A673 (cell line): ENCODE results near the gene CAMSAP2. TPM values are rescaled to one million over a fixed set of nuclear protein-coding genes. Genes with fewer than 3 reads are reported as not detected.

Source experiments
- BruUV-seq: library from RNA; stranded (reverse); fragments of 400-500 nt; replicated peaks from 2 replicates; lab custom pipeline; 2021; lab: Mats Ljungman, UMichigan
- CTCF ChIA-PET: fragments of 300-600 bp; sonication (Branson Sonifier 250); formaldehyde crosslinking; loops from one replicate; lab custom pipeline; 2022; ENCODE audit warnings: antibody characterized with exemption; lab: Charles Lee
- POLR2A ChIA-PET: fragments of 300-600 bp; sonication (Branson Sonifier 250); formaldehyde crosslinking; loops from one replicate; lab custom pipeline; 2022; ENCODE audit warnings: antibody characterized with exemption; ENCODE audit not compliant: low non-redundant PET; lab: Charles Lee
- DNase-seq: peaks from one replicate; pipeline ENCODE4 v3.0.0-alpha.2; 2015; ENCODE audit warnings: low spot score
- H3K27ac ChIP-seq: fragments of 200-600 bp; sonication (generic); 2 replicates; pipeline ENCODE4 v1.5.1; 2016; ENCODE audit warnings: mixed run types, low read depth, mild to moderate bottlenecking, mixed read lengths, antibody characterized with exemption, low read length; ENCODE audit not compliant: poor library complexity, severe bottlenecking
- H3K27me3 ChIP-seq: fragments of 200-600 bp; sonication (generic); replicated peaks from 2 replicates; pipeline ENCODE4 v1.6.1; 2017; ENCODE audit warnings: mixed run types, low read depth, mild to moderate bottlenecking, mixed read lengths, antibody characterized with exemption, low read length; ENCODE audit not compliant: insufficient read depth, poor library complexity
- H3K36me3 ChIP-seq: fragments of 200-600 bp; sonication (generic); 2 replicates; pipeline ENCODE4 v1.6.1; 2016; ENCODE audit warnings: mixed run types, mild to moderate bottlenecking, mixed read lengths, antibody characterized with exemption, low read length; ENCODE audit not compliant: insufficient read depth, poor library complexity, severe bottlenecking
- H3K4me1 ChIP-seq: fragments of 200-600 bp; sonication (generic); 2 replicates; pipeline ENCODE4 v1.6.1; 2017; ENCODE audit warnings: mixed run types, mild to moderate bottlenecking, mixed read lengths, antibody characterized with exemption, low read length; ENCODE audit not compliant: insufficient read depth, poor library complexity, severe bottlenecking
- H3K4me3 ChIP-seq: fragments of 200-600 bp; sonication (generic); 2 replicates; pipeline ENCODE4 v1.5.1; 2016; ENCODE audit warnings: low read depth, mixed run types, mild to moderate bottlenecking, mixed read lengths, low read length; ENCODE audit not compliant: poor library complexity, severe bottlenecking
- H3K9me3 ChIP-seq: fragments of 200-600 bp; sonication (generic); 2 replicates; pipeline ENCODE4 v1.6.1; 2016; ENCODE audit warnings: mixed run types, low read depth, mild to moderate bottlenecking, mixed read lengths, antibody characterized with exemption, low read length; ENCODE audit not compliant: poor library complexity, severe bottlenecking
- CTCF ChIP-seq: fragments of 300-800, 200-600 bp; sonication (generic); conservative IDR thresholded peaks from 2 replicates; pipeline ENCODE4 v1.5.1; 2017; ENCODE audit warnings: low read depth, mild to moderate bottlenecking, antibody characterized with exemption, low read length, moderate library complexity, mixed read lengths
- EZH2 ChIP-seq: fragments of 200-600 bp; sonication (generic); IDR thresholded peaks from 2 replicates; pipeline ENCODE4 v1.6.1; 2017; ENCODE audit warnings: borderline replicate concordance, low read depth, mild to moderate bottlenecking, mixed read lengths, antibody characterized with exemption, low read length; ENCODE audit not compliant: poor library complexity, severe bottlenecking
- intact Hi-C: fragments of 100-400 bp; cut with micrococcal nuclease; formaldehyde crosslinking; loops from one replicate; pipeline ENCODE4 v1.10.0; 2022; ENCODE audit not compliant: unreplicated experiment
- total RNA-seq: library from RNA; stranded (reverse); gene quantifications from 2 replicates; pipeline ENCODE4 v1.2.3, GENCODE V29; 2021

CAMSAP2 gene
- total RNA-seq, 1 experiment from 2014 or later = 39.4 TPM

- TF ChIP-seq EZH2 (no peak), CTCF (no peak)
- no peaks in the 10 kb centered on the region for H3K4me1 ChIP-seq
- no peaks in the 10 kb centered on the region for H3K9me3 ChIP-seq
- H3K27me3 ChIP-seq = no peaks in the 10 kb centered on the region
- ChIA-PET POLR2A (no interaction called here), CTCF (interaction anchor here (0.7 kb wide), 1 partner anchor 153 kb away, joined by 3 read pairs; no protein-coding TSS in a partner anchor)
- no TSS peak for BruUV-seq
- intact Hi-C loops = no loop called here
- no peak for DNase-seq
- H3K36me3 ChIP-seq = no peaks in the 10 kb centered on the region
- H3K27ac ChIP-seq = no peak overlapping the region
- H3K4me3 ChIP-seq = no peak overlapping the region
Observed at GRCh38 chr1:200774735-200775444, 36.2 kb downstream of the CAMSAP2 start.

GRCh38 chr1:200775850-200776249 is 37.2 kb downstream of the CAMSAP2 start:
- TF ChIP-seq CTCF = no peak
- TF ChIP-seq EZH2 = no peak
- intact Hi-C loops = no loop called here
- Histone ChIP-seq H3K4me3 (no peak overlapping the region), H3K36me3 (no peaks in the 10 kb centered on the region), H3K9me3 (no peaks in the 10 kb centered on the region), H3K27me3 (no peaks in the 10 kb centered on the region), H3K4me1 (peaks cover 5% of the 10 kb centered on the region), H3K27ac (no peak overlapping the region)
- no TSS peak for BruUV-seq
- ChIA-PET CTCF (interaction anchor here (0.5 kb wide), 1 partner anchor 154 kb away, joined by 4 read pairs; no protein-coding TSS in a partner anchor), POLR2A (interaction anchor here (0.6 kb wide), 1 partner anchor 60 kb away, joined by 4 read pairs; no protein-coding TSS in a partner anchor)
- DNase-seq = no peak

GRCh38 chr1:200776949-200777348 is 38.3 kb downstream of the CAMSAP2 start:
- ChIA-PET POLR2A (no interaction called here), CTCF (no interaction called here)
- Histone ChIP-seq H3K36me3 (peaks cover 6% of the 10 kb centered on the region), H3K4me3 (no peak overlapping the region), H3K9me3 (no peaks in the 10 kb centered on the region), H3K27me3 (no peaks in the 10 kb centered on the region), H3K27ac (no peak overlapping the region), H3K4me1 (peaks cover 11% of the 10 kb centered on the region)
- BruUV-seq = no TSS peak
- intact Hi-C loops = no loop called here
- TF ChIP-seq CTCF (no peak), EZH2 (no peak)
- DNase-seq = no peak
